ENCODE data around the gene DSPP.

DNA sequence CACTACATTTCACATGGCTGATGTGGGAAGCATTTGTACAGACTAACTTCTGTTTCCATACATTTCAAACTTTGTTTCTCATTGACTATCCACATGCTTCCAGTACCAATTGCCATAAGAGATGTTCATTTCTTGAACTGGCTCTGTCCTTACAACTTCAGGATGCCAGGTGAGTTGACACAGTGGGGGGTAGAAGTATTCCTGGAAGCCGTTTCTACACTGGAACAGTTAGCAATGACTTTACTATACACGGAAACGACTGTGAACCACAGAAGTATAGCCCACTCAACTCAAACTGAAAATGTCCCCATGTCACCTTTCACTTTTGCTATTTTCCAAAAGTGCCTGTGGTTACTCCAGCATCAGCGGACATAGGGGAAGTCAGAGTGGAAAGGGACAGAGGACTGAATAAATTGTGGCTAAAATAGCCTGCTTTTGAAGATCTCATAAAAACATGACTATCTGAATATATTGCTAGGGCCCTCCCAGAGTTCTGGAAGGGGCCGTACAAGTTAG is 38.0 kb upstream of the DSPP start:
- TF ChIP-seq, protein P1, sequence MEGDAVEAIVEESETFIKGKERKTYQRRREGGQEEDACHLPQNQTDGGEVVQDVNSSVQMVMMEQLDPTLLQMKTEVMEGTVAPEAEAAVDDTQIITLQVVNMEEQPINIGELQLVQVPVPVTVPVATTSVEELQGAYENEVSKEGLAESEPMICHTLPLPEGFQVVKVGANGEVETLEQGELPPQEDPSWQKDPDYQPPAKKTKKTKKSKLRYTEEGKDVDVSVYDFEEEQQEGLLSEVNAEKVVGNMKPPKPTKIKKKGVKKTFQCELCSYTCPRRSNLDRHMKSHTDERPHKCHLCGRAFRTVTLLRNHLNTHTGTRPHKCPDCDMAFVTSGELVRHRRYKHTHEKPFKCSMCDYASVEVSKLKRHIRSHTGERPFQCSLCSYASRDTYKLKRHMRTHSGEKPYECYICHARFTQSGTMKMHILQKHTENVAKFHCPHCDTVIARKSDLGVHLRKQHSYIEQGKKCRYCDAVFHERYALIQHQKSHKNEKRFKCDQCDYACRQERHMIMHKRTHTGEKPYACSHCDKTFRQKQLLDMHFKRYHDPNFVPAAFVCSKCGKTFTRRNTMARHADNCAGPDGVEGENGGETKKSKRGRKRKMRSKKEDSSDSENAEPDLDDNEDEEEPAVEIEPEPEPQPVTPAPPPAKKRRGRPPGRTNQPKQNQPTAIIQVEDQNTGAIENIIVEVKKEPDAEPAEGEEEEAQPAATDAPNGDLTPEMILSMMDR (IDR thresholded peaks at IDR 0.05), result no peak
- no peak for TF ChIP-seq POLR2AphosphoS5 (IDR thresholded peaks at IDR 0.05)
- no peak for TF ChIP-seq POLR2A (IDR thresholded peaks at IDR 0.05)
